Measurements from ENCODE around the gene DENND10.

DNA sequence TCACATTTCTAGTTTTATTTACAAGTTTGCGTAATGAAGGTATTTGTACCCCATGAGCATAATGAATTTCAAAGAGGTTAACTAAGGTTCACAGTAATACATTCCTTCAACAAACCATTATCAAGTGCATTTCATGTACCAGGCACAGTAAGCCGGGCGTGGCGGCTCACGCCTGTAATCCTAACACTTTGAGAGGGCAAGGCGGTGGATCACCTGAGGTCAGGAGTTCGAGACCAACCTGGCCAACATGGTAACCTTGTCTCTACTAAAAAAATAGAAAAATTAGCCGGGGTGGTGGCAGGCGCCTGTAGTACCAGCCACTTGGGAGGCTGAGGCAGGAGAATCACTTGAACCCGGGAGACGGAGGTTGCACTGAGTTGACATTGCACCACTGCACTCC lies 19.0 kb upstream of the DENND10 start:
- TF ChIP-seq, protein P1, sequence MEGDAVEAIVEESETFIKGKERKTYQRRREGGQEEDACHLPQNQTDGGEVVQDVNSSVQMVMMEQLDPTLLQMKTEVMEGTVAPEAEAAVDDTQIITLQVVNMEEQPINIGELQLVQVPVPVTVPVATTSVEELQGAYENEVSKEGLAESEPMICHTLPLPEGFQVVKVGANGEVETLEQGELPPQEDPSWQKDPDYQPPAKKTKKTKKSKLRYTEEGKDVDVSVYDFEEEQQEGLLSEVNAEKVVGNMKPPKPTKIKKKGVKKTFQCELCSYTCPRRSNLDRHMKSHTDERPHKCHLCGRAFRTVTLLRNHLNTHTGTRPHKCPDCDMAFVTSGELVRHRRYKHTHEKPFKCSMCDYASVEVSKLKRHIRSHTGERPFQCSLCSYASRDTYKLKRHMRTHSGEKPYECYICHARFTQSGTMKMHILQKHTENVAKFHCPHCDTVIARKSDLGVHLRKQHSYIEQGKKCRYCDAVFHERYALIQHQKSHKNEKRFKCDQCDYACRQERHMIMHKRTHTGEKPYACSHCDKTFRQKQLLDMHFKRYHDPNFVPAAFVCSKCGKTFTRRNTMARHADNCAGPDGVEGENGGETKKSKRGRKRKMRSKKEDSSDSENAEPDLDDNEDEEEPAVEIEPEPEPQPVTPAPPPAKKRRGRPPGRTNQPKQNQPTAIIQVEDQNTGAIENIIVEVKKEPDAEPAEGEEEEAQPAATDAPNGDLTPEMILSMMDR (IDR thresholded peaks at IDR 0.05): no peak
- no peak for TF ChIP-seq POLR2A (IDR thresholded peaks at IDR 0.05)
